Peyer's patch (tissue), 4 donors: Measurements from ENCODE around the gene NOTCH2.
"Not testable (repeated sequence)": the region's sequence is repeated elsewhere in the genome, so short reads cannot be mapped to it uniquely, and the experiment has no call there.

Experiments used
- CTCF ChIP-seq, 6 experiments: fragments of 450-650 bp in 4 of 6; fragments of 200-600 bp in 2 of 6; sonication (generic) in 1 of 6; IDR thresholded peaks; one replicate each; pipeline ENCODE4 v1.5.1; 2017 to 2019; ENCODE audit warnings: antibody characterized with exemption in 6 of 6, mild to moderate bottlenecking in 3 of 6, moderate library complexity in 1 of 6
- POLR2A ChIP-seq, 2 donors: fragments of 450-650 bp; IDR thresholded peaks; one replicate each; pipeline ENCODE4 v1.5.1; 2017; ENCODE audit warnings: antibody characterized with exemption in 2 of 2, mild to moderate bottlenecking in 2 of 2, moderate library complexity in 2 of 2

GRCh38 chr1:120103768-120104167, 34.3 kb upstream of the NOTCH2 start:
- not testable (repeated sequence) for TF ChIP-seq CTCF, POLR2A (IDR thresholded peaks at IDR 0.05)
